Motor neuron (in vitro differentiated cells): ENCODE measurements around the gene CHI3L1. TPM values are rescaled to one million over a fixed set of nuclear protein-coding genes. Genes with fewer than 3 reads are reported as not detected.

Source experiments
- ATAC-seq, 8 experiments: fragments of 200-7000 bp; cut with Tn5 transposase; replicated peaks in 6 of 8; 2 replicates each; pipeline ENCODE4 v1.8.0; 2021; ENCODE audit warnings: mild to moderate bottlenecking in 8 of 8, moderate library complexity in 8 of 8
- H3K27ac ChIP-seq, 2 donors: fragments of 250-450 bp; sonication (Bioruptor Pico); 2 replicates each; pipeline ENCODE4 v1.9.0; 2021; ENCODE audit warnings: antibody characterized with exemption in 2 of 2, mild to moderate bottlenecking in 2 of 2, moderate library complexity in 1 of 2
- H3K4me1 ChIP-seq, 2 donors: fragments of 250-450 bp; sonication (Bioruptor Pico); replicated peaks in 1 of 2; 2 replicates each; pipeline ENCODE4 v1.6.1; 2021; ENCODE audit warnings: antibody characterized with exemption in 2 of 2, mild to moderate bottlenecking in 2 of 2, moderate library complexity in 1 of 2
- H3K4me3 ChIP-seq, 5 donors: fragments of 250-450 bp; sonication (Bioruptor Pico); 2 replicates each; pipeline ENCODE4 v1.9.0; 2021; ENCODE audit warnings: antibody characterized with exemption in 5 of 5, mild to moderate bottlenecking in 5 of 5, moderate library complexity in 4 of 5
- WGBS, 10 experiments: fragments of 450-650 bp; shearing (Covaris generic); methylation state at CpG; one replicate each; pipeline ENCODE4 v1.0.0; 2022; 5-methylcytosine and 5-hydroxymethylcytosine counted together
- in situ Hi-C, 9 experiments: fragments of 400-800 bp; cut with MboI; loops; one replicate each; pipeline ENCODE4 v1.15.0; 2021; ENCODE audit warnings: low sequenced_read_pairs in 9 of 9, low pct_unique_long_range_greater_than_20kb in 2 of 9; ENCODE audit not compliant: unreplicated experiment in 9 of 9
- total RNA-seq, 8 experiments: library from RNA; unstranded; fragments of 300-600 nt; gene quantifications; 2 replicates each; pipeline versions ENCODE4 v1.2.3 to v1.2.4, GENCODE V29; 2022

Gene CHI3L1
- total RNA-seq, 8 experiments from 2014 or later, result 0.32 to 16.6 (median 1.4) TPM; not detected in 3

GRCh38 chr1:203177470-203178039, 8.9 kb downstream of the CHI3L1 start:
- Histone ChIP-seq H3K4me3 (no peak overlapping the region), H3K27ac (peak overlapping the region in 1 of 2 donors; percentile 41), H3K4me1 (peaks cover 18 to 28% of the 10 kb centered on the region in 2 donors)
- peak; percentile 18 to 69 (median 60) for ATAC-seq
- in situ Hi-C loops, result no loop called here
- WGBS, 10 experiments, result 17 to 100% (median 48%) methylated on average over 1 to 8 of the region's 9 CpGs; no CpG with 5 or more reads in 6 of the 10 experiments

DNA sequence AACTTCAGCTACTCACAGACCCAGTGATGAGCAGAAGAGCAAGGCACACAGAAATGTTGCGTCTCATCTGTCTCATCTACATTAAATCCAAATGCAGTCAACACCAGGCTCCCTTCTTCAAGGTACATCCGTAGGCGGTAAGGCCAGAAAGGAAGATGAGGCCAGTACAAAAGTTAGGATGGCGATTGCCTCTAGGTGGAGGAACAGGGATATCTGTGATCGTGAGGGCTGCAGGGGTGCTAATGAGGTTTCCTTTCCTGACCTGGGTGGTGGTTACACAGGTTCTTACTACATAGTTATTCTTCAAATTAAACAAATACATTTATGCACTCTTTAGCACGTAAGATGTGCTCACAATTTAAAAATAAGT, 9.5 kb downstream of the CHI3L1 start:
- in situ Hi-C loops, result no loop called here
- WGBS, 10 experiments, result 62 to 96% (median 88%) methylated on average over 1 to 6 of the region's 6 CpGs; no CpG with 5 or more reads in 2 of the 10 experiments
- Histone ChIP-seq H3K4me1 (peaks cover 18 to 28% of the 10 kb centered on the region in 2 donors), H3K4me3 (no peak overlapping the region), H3K27ac (no peak overlapping the region)
- ATAC-seq, result no peak

DNA sequence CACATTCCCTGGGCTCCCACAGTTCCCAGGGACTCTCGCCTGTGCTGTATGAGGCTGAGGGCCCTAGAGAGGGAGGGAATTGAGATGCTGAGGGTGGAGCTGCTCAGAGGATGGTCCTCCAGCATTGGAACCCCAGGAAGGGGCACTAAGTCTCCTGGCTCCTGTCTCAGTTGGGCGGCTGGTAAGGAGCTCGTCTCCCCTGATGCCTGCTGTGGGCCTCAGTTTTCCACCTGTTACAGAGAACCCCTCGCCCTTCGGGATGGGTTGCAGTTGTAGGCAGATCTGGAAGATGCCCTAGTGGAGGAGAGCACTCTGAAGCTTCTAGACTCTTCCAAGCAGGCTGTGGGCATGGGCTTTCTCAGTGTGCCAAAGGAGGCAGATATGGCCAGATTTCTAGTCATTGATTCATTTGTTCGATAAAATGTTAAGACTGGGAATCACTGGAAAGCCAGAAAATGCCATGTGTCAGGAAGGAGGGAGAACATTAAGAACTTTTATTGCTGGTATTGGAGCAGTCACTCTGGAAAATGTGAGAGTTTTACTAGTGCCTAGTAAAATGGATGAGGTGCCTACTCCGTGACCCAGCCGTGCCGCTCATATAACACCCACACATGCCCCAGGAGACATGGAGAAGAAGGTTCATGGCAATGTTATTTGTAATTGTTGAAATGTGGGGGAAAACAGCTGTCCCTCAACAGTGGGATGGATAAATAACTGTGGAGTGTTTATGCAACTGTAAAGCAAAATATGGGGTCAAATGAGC, 10.1 kb downstream of the CHI3L1 start:
- WGBS, 10 experiments, result 60 to 100% (median 84%) methylated on average over 1 to 9 of the region's 9 CpGs; no CpG with 5 or more reads in 2 of the 10 experiments
- Histone ChIP-seq H3K27ac (no peak overlapping the region), H3K4me1 (peaks cover 18 to 28% of the 10 kb centered on the region in 2 donors), H3K4me3 (no peak overlapping the region)
- in situ Hi-C loops, result no loop called here
- no peak for ATAC-seq

GRCh38 chr1:203175827-203176241, 10.7 kb downstream of the CHI3L1 start:
- Histone ChIP-seq H3K27ac (no peak overlapping the region), H3K4me1 (peaks cover 18 to 28% of the 10 kb centered on the region in 2 donors), H3K4me3 (no peak overlapping the region)
- 70 to 87% (median 80%) methylated on average over 1 to 6 of the region's 9 CpGs; no CpG with 5 or more reads in 6 of the 10 experiments for WGBS, 10 experiments
- ATAC-seq, result no peak
- in situ Hi-C loops, result no loop called here

DNA sequence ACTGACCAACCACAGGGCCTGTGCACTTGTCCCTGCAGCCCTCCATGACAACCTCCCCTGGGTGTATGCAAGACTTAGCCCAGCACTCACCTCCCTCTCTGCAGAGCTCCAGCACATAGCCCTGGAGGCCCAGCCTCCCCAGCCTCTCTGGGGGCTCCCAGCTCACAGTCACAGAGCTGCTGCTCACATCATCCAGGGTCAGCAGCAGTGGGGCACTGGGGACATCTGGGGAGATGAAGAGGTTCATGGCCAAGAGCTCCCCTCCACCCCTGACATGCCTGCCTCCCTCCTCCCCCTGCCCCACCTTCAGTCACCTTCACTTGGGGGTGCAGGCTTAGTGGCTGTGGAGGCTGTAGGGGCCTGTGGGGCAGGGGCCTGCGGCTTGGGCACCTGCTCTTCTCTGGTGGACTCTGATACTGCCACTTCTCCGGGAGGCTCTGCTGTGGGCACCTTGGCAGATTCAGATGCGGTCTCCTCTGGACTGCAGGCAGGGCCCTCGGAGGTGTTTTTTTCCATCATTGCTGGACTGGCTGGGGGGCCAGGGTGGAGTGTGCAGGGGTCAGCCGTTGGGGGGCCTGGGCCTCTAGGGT, 11.2 kb downstream of the CHI3L1 start, which contains the start of gene MYBPH:
TSS of gene MYBPH (minus strand) at position 590 of the 590 bp plus-strand sequence. CDS start at position 519, 71 bp downstream.
- WGBS, 10 experiments, result 40 to 100% methylated on average over 1 to 3 of the region's 5 CpGs; no CpG with 5 or more reads in 8 of the 10 experiments
- in situ Hi-C loops, result no loop called here
- Histone ChIP-seq H3K4me1 (peaks cover 18 to 28% of the 10 kb centered on the region in 2 donors), H3K27ac (no peak within 1 kb of the TSS), H3K4me3 (no peak within 1 kb of the TSS)
- ATAC-seq, result no peak

DNA sequence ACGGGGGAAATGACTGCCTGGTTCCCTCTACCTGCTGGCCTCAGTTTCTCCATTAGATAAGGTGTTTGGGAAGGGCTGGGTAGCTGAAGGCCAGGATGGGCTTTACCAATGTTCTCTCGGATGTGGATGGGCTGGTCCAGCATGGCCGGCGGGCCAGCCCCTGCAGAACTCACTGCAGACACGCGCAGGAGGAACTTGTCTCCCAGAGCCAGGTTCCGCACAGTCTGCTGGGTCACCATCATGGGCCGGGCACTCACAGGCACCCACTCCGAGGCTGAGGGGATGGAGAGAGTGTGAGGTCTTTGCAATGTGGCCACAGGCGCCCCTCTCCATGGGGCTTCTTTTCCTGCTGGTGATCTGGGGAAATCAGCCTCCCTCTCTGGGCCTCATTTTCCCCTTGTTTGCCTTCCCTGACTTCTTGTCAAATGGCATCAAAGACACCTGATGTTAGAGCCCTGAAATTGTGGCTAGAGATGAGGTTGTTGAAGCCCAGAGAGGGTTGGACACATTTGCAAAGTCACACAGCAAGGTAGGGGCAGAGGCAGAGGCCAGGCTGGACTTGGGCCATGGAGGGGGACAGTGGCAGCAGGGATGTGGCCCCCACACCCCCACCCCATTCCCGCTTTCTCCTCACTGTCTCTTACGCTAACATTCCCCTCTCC, 12.0 kb downstream of the CHI3L1 start:
- Histone ChIP-seq H3K27ac (no peak overlapping the region), H3K4me3 (no peak overlapping the region), H3K4me1 (peaks cover 18 to 28% of the 10 kb centered on the region in 2 donors)
- WGBS, 10 experiments, result 87 to 100% (median 92%) methylated on average over 2 to 11 of the region's 12 CpGs; no CpG with 5 or more reads in 3 of the 10 experiments
- ATAC-seq, result no peak
- in situ Hi-C loops, result no loop called here

- Histone ChIP-seq H3K4me3 (no peak overlapping the region), H3K27ac (no peak overlapping the region), H3K4me1 (peaks cover 18 to 28% of the 10 kb centered on the region in 2 donors)
- WGBS, 10 experiments, result 3 to 86% (median 48%) methylated on average over 1 to 4 of the region's 5 CpGs; no CpG with 5 or more reads in 3 of the 10 experiments
- peak; percentile 27 to 75 (median 63) for ATAC-seq
- in situ Hi-C loops, result no loop called here
These were observed 12.9 kb downstream of the CHI3L1 start for GRCh38 chr1:203173566-203173965.

GRCh38 chr1:203173011-203173555, 13.4 kb downstream of the CHI3L1 start:
- Histone ChIP-seq H3K4me3 (no peak overlapping the region), H3K27ac (no peak overlapping the region), H3K4me1 (peaks cover 13 to 25% of the 10 kb centered on the region in 2 donors)
- peak in 1 of 8 experiments; percentile 3 for ATAC-seq
- no CpG with 5 or more reads among the region's 2 CpGs for WGBS, 10 experiments
- in situ Hi-C loops, result no loop called here

DNA sequence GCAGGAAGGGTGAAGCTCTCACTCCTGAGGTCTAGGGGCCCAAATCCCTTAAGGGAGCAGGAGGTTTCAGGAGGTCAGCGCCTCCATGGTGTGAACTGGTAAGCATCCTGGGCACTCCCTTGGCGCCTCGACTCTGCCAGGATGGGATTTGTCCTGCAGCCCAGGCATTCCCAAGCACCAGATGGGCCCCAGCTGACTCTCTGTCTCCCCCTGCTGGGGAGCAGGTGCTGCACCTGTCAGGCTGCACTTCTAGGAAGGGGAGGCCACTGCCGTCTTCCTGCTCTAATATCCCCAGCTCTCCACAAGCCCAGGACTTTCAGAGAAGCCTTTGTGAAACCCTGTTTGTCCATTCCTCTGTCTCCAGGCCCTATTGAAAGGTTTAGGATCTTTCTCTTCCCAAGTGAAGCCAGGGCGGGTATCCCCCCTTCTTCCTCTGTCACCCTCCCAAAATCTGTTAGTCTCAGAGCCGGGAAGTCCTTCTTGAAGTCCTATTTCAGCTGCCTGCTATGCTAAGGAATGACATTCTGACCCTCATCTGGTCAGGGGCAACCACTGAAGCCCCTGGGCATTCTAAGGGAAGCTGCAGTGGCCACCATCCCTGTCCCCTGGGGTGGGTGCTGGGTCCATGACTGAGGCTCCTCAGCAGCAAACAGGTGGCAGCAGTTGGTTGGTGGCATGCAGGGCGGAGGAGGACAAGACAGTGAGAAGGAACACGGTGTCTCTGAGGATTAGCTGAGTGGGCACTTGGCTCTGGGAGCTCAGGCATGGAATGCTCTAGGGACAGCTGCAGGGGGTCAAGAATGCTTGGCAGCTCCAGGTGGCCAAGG, 14.1 kb downstream of the CHI3L1 start:
- ATAC-seq, result peak in 6 of 8 experiments; percentile 15 to 85 (median 38)
- WGBS, 10 experiments, result 57 to 75% (median 61%) methylated on average over 1 to 7 of the region's 8 CpGs; no CpG with 5 or more reads in 4 of the 10 experiments

DNA sequence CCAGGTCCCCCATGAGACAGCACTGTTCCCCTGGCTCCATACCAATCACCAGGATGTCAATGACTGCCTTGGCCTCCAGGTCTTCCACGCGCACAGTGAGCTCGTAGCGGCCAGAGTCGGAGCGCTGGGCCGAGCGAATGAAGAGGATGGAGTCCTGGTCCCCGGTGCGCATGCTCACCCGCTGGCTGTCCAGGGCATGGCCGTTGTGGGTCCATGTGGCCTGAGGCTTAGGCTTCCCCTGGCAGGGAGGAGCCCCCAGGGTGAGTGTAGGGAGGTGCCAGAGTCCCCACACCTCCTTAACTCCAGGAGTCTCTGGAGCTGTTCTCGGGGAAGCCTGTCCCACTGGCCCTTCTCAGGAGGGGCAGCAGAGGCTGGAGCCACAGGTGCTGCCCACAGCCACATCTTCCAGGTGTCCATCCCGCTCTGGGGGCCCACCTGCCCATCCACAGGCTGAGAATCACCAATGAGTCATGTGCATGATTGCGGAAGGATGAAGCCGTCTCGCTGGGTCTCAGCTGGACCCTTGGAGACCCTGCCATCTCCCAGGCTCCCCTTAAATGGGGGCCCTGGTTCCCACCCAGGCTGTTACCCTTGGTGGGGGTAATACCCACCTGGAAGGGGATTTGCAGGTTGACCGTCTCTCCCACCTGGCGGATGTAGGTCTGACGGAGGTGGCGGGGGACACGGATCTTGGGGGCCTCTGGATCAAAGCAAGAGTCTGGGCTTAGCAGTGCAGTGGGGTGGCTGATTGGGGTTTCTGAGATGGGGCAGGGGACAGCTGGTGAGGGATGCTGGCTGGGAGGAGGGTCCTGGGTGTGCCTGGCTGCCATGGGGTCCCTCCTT, 14.9 kb downstream of the CHI3L1 start:
- 94 to 99% (median 98%) methylated on average over 4 to 12 of the region's 22 CpGs; no CpG with 5 or more reads in 4 of the 10 experiments for WGBS, 10 experiments
- Histone ChIP-seq H3K27ac (no peak overlapping the region), H3K4me3 (no peak overlapping the region), H3K4me1 (peaks cover 9 to 27% of the 10 kb centered on the region in 2 donors)
- in situ Hi-C loops, result no loop called here
- no peak for ATAC-seq

More for the DNA sequence above, 14.1 kb downstream of the CHI3L1 start:
- Histone ChIP-seq H3K4me3 (no peak overlapping the region), H3K4me1 (peaks cover 9 to 24% of the 10 kb centered on the region in 2 donors), H3K27ac (no peak overlapping the region)
- in situ Hi-C loops, result no loop called here

- H3K4me3 ChIP-seq, result no peak overlapping the region
- ATAC-seq, result no peak
- WGBS, 10 experiments, result 60 to 94% (median 76%) methylated on average over 1 to 7 of the region's 8 CpGs; no CpG with 5 or more reads in 4 of the 10 experiments
- H3K27ac ChIP-seq, result no peak overlapping the region
- in situ Hi-C loops, result no loop called here
- peaks cover 9 to 26% of the 10 kb centered on the region in 2 donors for H3K4me1 ChIP-seq
These were observed 15.7 kb downstream of the CHI3L1 start for GRCh38 chr1:203170625-203171330.
